Iris pigment epithelial cell (primary cell): Measurements from ENCODE around the gene TLCD3A.
A peak's percentile ranks its signal among the peaks of the same experiment; 100 is the strongest.
"Not testable (repeated sequence)": the region's sequence is repeated elsewhere in the genome, so short reads cannot be mapped to it uniquely, and the experiment has no call there.

Experiments used
- DNase-seq: peaks from one replicate; pipeline ENCODE4 v3.0.0-alpha.2; 2011; ENCODE audit warnings: low read depth

The TLCD3A gene

GRCh38 chr17:708132-708531 lies 24.3 kb upstream of the TLCD3A start:
- no peak for DNase-seq

- no peak for DNase-seq
Measured at GRCh38 chr17:718075-718474, 14.3 kb upstream of the TLCD3A start.

GRCh38 chr17:720706-721539 lies 11.5 kb upstream of the TLCD3A start:
- no peak for DNase-seq

GRCh38 chr17:721540-721937 lies 10.9 kb upstream of the TLCD3A start:
- DNase-seq: no peak

- DNase-seq: no peak
Measured at GRCh38 chr17:725084-725483, 7.3 kb upstream of the TLCD3A start.

GRCh38 chr17:725746-726145 lies 6.7 kb upstream of the TLCD3A start:
- no peak for DNase-seq

GRCh38 chr17:726271-726919 lies 6.0 kb upstream of the TLCD3A start:
- DNase-seq: no peak

- DNase-seq: no peak
Measured at GRCh38 chr17:728911-729310, 3.5 kb upstream of the TLCD3A start.

GRCh38 chr17:731644-732066 lies 741 bp upstream of the TLCD3A start:
- DNase-seq: peak; percentile 30

GRCh38 chr17:732902-733720 lies 715 bp downstream of the TLCD3A start:
- DNase-seq: peak; percentile 50

GRCh38 chr17:733743-734142 lies 1.3 kb downstream of the TLCD3A start:
- no peak for DNase-seq

GRCh38 chr17:737561-738113 lies 5.2 kb downstream of the TLCD3A start:
- DNase-seq: no peak

GRCh38 chr17:740240-741017 lies 8.0 kb downstream of the TLCD3A start:
- DNase-seq: no peak

GRCh38 chr17:742147-742793 lies 9.9 kb downstream of the TLCD3A start:
- DNase-seq: no peak

GRCh38 chr17:743139-743538 lies 10.7 kb downstream of the TLCD3A start:
- DNase-seq: no peak

GRCh38 chr17:744937-745336 lies 12.5 kb downstream of the TLCD3A start:
- no peak for DNase-seq

GRCh38 chr17:745406-745805 lies 13.0 kb downstream of the TLCD3A start:
- no peak for DNase-seq

GRCh38 chr17:746181-746580 lies 13.8 kb downstream of the TLCD3A start:
- DNase-seq: no peak

GRCh38 chr17:746783-747629 lies 14.6 kb downstream of the TLCD3A start:
- DNase-seq: no peak

GRCh38 chr17:748604-749003 lies 16.2 kb downstream of the TLCD3A start:
- not testable (repeated sequence) for DNase-seq
